GM19193 (cell line): ENCODE data around the gene GLRB.

Source experiments
- POLR2A ChIP-seq: IDR thresholded peaks from 4 replicates; pipeline ENCODE4 v1.6.1; 2011; ENCODE audit not compliant: insufficient read depth, insufficient read length; ENCODE audit errors: extremely low read depth

The GLRB gene

GRCh38 chr4:157075811-157076577, at the start of gene GLRB:
Gene GLRB, plus strand, starts transcription at chr4:157076150. Its CDS starts 1,875 bp downstream, at chr4:157078025.
- TF ChIP-seq POLR2A, result no peak

- TF ChIP-seq POLR2A, result no peak
Measured at GRCh38 chr4:157035471-157035870, 40.5 kb upstream of the GLRB start.

- no peak for TF ChIP-seq POLR2A
Measured at GRCh38 chr4:157040405-157040804, 35.5 kb upstream of the GLRB start.

- TF ChIP-seq POLR2A, result no peak
Measured at GRCh38 chr4:157043131-157043530, 32.8 kb upstream of the GLRB start.

- TF ChIP-seq POLR2A, result no peak
Measured at GRCh38 chr4:157045507-157046127, 30.3 kb upstream of the GLRB start.

- TF ChIP-seq POLR2A, result no peak
Measured at GRCh38 chr4:157048248-157048647, 27.7 kb upstream of the GLRB start.

- TF ChIP-seq POLR2A, result no peak
Measured at GRCh38 chr4:157050561-157050960, 25.4 kb upstream of the GLRB start.

- TF ChIP-seq POLR2A, result no peak
Measured at GRCh38 chr4:157052429-157053040, 23.4 kb upstream of the GLRB start.

- TF ChIP-seq POLR2A, result no peak
Measured at GRCh38 chr4:157057218-157057617, 18.7 kb upstream of the GLRB start.

- no peak for TF ChIP-seq POLR2A
Measured at GRCh38 chr4:157072002-157072401, 3.9 kb upstream of the GLRB start.

GRCh38 chr4:157075401-157075800, 549 bp upstream of the GLRB start:
- no peak for TF ChIP-seq POLR2A

- no peak for TF ChIP-seq POLR2A
Measured at GRCh38 chr4:157076578-157076947, 613 bp downstream of the GLRB start.

GRCh38 chr4:157079441-157079840, 3.5 kb downstream of the GLRB start:
- TF ChIP-seq POLR2A, result no peak

- no peak for TF ChIP-seq POLR2A
Measured at GRCh38 chr4:157080605-157081004, 4.7 kb downstream of the GLRB start.

- no peak for TF ChIP-seq POLR2A
Measured at GRCh38 chr4:157095716-157096115, 19.8 kb downstream of the GLRB start.

- TF ChIP-seq POLR2A, result no peak
Measured at GRCh38 chr4:157096439-157096838, 20.5 kb downstream of the GLRB start.

- TF ChIP-seq POLR2A, result no peak
Measured at GRCh38 chr4:157099506-157099905, 23.6 kb downstream of the GLRB start.

- TF ChIP-seq POLR2A, result no peak
Measured at GRCh38 chr4:157104541-157104940, 28.6 kb downstream of the GLRB start.
